Right cardiac atrium (tissue), 5 donors: ENCODE data around the gene ARHGAP24. TPM values are rescaled to one million over a fixed set of nuclear protein-coding genes. Genes with fewer than 3 reads are reported as not detected.
"Not testable (repeated sequence)": the region's sequence is repeated elsewhere in the genome, so short reads cannot be mapped to it uniquely, and the experiment has no call there.

Source experiments
- ATAC-seq, 2 donors: fragments of 200-7000 bp; cut with Tn5 transposase; one replicate each; pipeline versions ENCODE4 v1.8.0 to v1.9.1; 2020; ENCODE audit warnings: moderate library complexity in 2 of 2, mild to moderate bottlenecking in 1 of 2
- DNase-seq, 3 donors: peaks; one replicate each; pipeline ENCODE4 v3.0.0-alpha.2; 2020
- H3K27ac ChIP-seq: one replicate; pipeline ENCODE4 v1.5.1; 2013; ENCODE audit warnings: mild to moderate bottlenecking, low read length, control low read depth, moderate library complexity
- H3K27me3 ChIP-seq: one replicate; pipeline ENCODE4 v1.6.1; 2013; ENCODE audit not compliant: control insufficient read depth, insufficient read depth
- H3K4me1 ChIP-seq: one replicate; pipeline ENCODE4 v1.6.1; 2013; ENCODE audit warnings: low read length; ENCODE audit not compliant: control insufficient read depth, insufficient read depth
- H3K4me3 ChIP-seq: one replicate; pipeline ENCODE4 v1.5.1; 2013; ENCODE audit warnings: low read length, control low read depth
- H3K9me3 ChIP-seq: one replicate; pipeline ENCODE4 v1.6.1; 2013; ENCODE audit warnings: low read length; ENCODE audit not compliant: control insufficient read depth
- WGBS: extraction: QIAGEN DNeasy Blood & Tissue Kit; methylation state at CpG from one replicate; pipeline ENCODE4 v1.1.7; 2013; 5-methylcytosine and 5-hydroxymethylcytosine counted together
- intact Hi-C, 4 donors: fragments of 100-400 bp; cut with DNase I; formaldehyde crosslinking; loops; one replicate each; pipeline versions ENCODE4 v1.11.0 to v1.14.0; 2022 to 2023
- polyA plus RNA-seq: library from polyadenylated mRNA; stranded (reverse); fragments of 200-250 nt; gene quantifications from one replicate; pipeline ENCODE4 v1.2.3, GENCODE V29; 2013
- total RNA-seq, 4 donors: library from RNA; stranded (reverse); fragmentation: NEBNext Ultra II Directional; extraction: Animal tissue kit (Norgen Biotek cat#: 25700); gene quantifications; one replicate each; pipeline ENCODE4 v1.2.1, GENCODE V29; 2021
- donor health status: healthy with polysubstance abuse.
- donor health status: DM: no; HTN: yes; CAD: no.
- donor health status: DM: no; HTN: no; CAD: no.
- donor health status: DM: no; HTN: yes; CAD: no; lungs with severe emphysema.
- donor health status: DM: yes; HTN: yes; CAD: no.

The ARHGAP24 gene
- total and polyA plus RNA-seq, 5 donors: 16.7 to 49.3 (median 36.7) TPM

- Histone ChIP-seq H3K4me1 (peaks cover 2% of the 10 kb centered on the region), H3K27ac (no peak overlapping the region), H3K9me3 (no peaks in the 10 kb centered on the region), H3K4me3 (no peak overlapping the region), H3K27me3 (no peaks in the 10 kb centered on the region)
- no peak for DNase-seq
- WGBS: 24% methylated on average over 3 of the region's 3 CpGs
- no peak for ATAC-seq
- intact Hi-C loops: no loop called here
Observed at GRCh38 chr4:85833302-85833701, 358.4 kb downstream of the ARHGAP24 start.

GRCh38 chr4:85834934-85835333 lies 360.0 kb downstream of the ARHGAP24 start:
- DNase-seq (no peak), ATAC-seq (no peak)
- H3K9me3 ChIP-seq: no peaks in the 10 kb centered on the region
- 98% methylated on average over 6 of the region's 6 CpGs for WGBS
- H3K4me3 ChIP-seq: no peak overlapping the region
- no peaks in the 10 kb centered on the region for H3K27me3 ChIP-seq
- intact Hi-C loops: no loop called here
- peaks cover 2% of the 10 kb centered on the region for H3K4me1 ChIP-seq
- H3K27ac ChIP-seq: no peak overlapping the region

- no peak for DNase-seq
- Histone ChIP-seq H3K27me3 (no peaks in the 10 kb centered on the region), H3K27ac (no peak overlapping the region), H3K4me1 (peaks cover 4% of the 10 kb centered on the region), H3K4me3 (no peak overlapping the region), H3K9me3 (no peaks in the 10 kb centered on the region)
- WGBS: 87% methylated on average over 3 of the region's 3 CpGs
- intact Hi-C loops: no loop called here
- ATAC-seq: no peak
Observed at GRCh38 chr4:85836588-85837438, 361.9 kb downstream of the ARHGAP24 start.

GRCh38 chr4:85837439-85837733 lies 362.4 kb downstream of the ARHGAP24 start:
- 67% methylated on average over 4 of the region's 4 CpGs for WGBS
- Histone ChIP-seq H3K27ac (no peak overlapping the region), H3K4me3 (no peak overlapping the region), H3K4me1 (peaks cover 4% of the 10 kb centered on the region), H3K27me3 (no peaks in the 10 kb centered on the region), H3K9me3 (no peaks in the 10 kb centered on the region)
- intact Hi-C loops: no loop called here
- DNase-seq (no peak), ATAC-seq (peak in 1 of 2 donors; percentile 26)

- intact Hi-C loops, H3K27me3 ChIP-seq, H3K27ac ChIP-seq, DNase-seq, H3K9me3 ChIP-seq, ATAC-seq, H3K4me1 ChIP-seq, H3K4me3 ChIP-seq: not testable (repeated sequence)
- WGBS: 75% methylated on average over 3 of the region's 3 CpGs
Observed at GRCh38 chr4:85839981-85840451, 365.1 kb downstream of the ARHGAP24 start.

- Histone ChIP-seq H3K27me3 (no peaks in the 10 kb centered on the region), H3K4me3 (no peak overlapping the region), H3K27ac (no peak overlapping the region), H3K4me1 (peaks cover 2% of the 10 kb centered on the region), H3K9me3 (no peaks in the 10 kb centered on the region)
- DNase-seq: no peak
- intact Hi-C loops: no loop called here
- WGBS: 59% methylated on average over 7 of the region's 7 CpGs
- ATAC-seq: peak; percentile 29 to 63
Observed at GRCh38 chr4:85842540-85842939, 367.6 kb downstream of the ARHGAP24 start.

- H3K27ac ChIP-seq: not testable (repeated sequence)
- 75% methylated on average over 6 of the region's 6 CpGs for WGBS
Observed at GRCh38 chr4:85853740-85854139, 378.8 kb downstream of the ARHGAP24 start.

GRCh38 chr4:85854546-85854945 lies 379.6 kb downstream of the ARHGAP24 start:
- 55% methylated on average over 2 of the region's 2 CpGs for whole genome bisulfite sequencing
- intact Hi-C loops: no loop called here
- Histone ChIP-seq H3K4me1 (peaks cover 3% of the 10 kb centered on the region), H3K9me3 (no peaks in the 10 kb centered on the region), H3K27me3 (no peaks in the 10 kb centered on the region), H3K4me3 (no peak overlapping the region), H3K27ac (no peak overlapping the region)
- DNase-seq: no peak
- no peak for ATAC-seq

More at GRCh38 chr4:85853740-85854139, 378.8 kb downstream of the ARHGAP24 start:
- DNase-seq, H3K4me3 ChIP-seq, ATAC-seq, H3K9me3 ChIP-seq, H3K4me1 ChIP-seq, intact Hi-C loops, H3K27me3 ChIP-seq: not testable (repeated sequence)

- H3K4me1 ChIP-seq: peaks cover 2% of the 10 kb centered on the region
- H3K4me3 ChIP-seq: no peak overlapping the region
- DNase-seq (no peak), ATAC-seq (no peak)
- WGBS: 61% methylated on average over 6 of the region's 6 CpGs
- no peaks in the 10 kb centered on the region for H3K9me3 ChIP-seq
- no peak overlapping the region for H3K27ac ChIP-seq
- intact Hi-C loops: no loop called here
- no peaks in the 10 kb centered on the region for H3K27me3 ChIP-seq
Observed at GRCh38 chr4:85860066-85860740, 385.3 kb downstream of the ARHGAP24 start.

- intact Hi-C loops: no loop called here
- 71% methylated on average over 5 of the region's 5 CpGs for WGBS
- Histone ChIP-seq H3K4me3 (no peak overlapping the region), H3K9me3 (no peaks in the 10 kb centered on the region), H3K27ac (no peak overlapping the region), H3K4me1 (peaks cover 2% of the 10 kb centered on the region), H3K27me3 (no peaks in the 10 kb centered on the region)
- ATAC-seq: no peak
- no peak for DNase-seq
Observed at GRCh38 chr4:85861064-85861765, 386.3 kb downstream of the ARHGAP24 start.

GRCh38 chr4:85862896-85863295 lies 387.9 kb downstream of the ARHGAP24 start:
- H3K9me3 ChIP-seq: no peaks in the 10 kb centered on the region
- H3K4me1 ChIP-seq: peaks cover 2% of the 10 kb centered on the region
- intact Hi-C loops: no loop called here
- no peak overlapping the region for H3K4me3 ChIP-seq
- ATAC-seq (no peak), DNase-seq (no peak)
- 83% methylated on average over 4 of the region's 4 CpGs for WGBS
- H3K27me3 ChIP-seq: no peaks in the 10 kb centered on the region
- H3K27ac ChIP-seq: no peak overlapping the region
